Measurements from ENCODE around the gene TMEM225B. TPM values are rescaled to one million over a fixed set of nuclear protein-coding genes. Genes with fewer than 3 reads are reported as not detected.
A peak's percentile ranks its signal among the peaks of the same experiment; 100 is the strongest.
"Not testable (repeated sequence)": the region's sequence is repeated elsewhere in the genome, so short reads cannot be mapped to it uniquely, and the experiment has no call there.

TMEM225B gene
- total RNA-seq, 2 experiments from 2014 or later, result 1.0 TPM

DNA sequence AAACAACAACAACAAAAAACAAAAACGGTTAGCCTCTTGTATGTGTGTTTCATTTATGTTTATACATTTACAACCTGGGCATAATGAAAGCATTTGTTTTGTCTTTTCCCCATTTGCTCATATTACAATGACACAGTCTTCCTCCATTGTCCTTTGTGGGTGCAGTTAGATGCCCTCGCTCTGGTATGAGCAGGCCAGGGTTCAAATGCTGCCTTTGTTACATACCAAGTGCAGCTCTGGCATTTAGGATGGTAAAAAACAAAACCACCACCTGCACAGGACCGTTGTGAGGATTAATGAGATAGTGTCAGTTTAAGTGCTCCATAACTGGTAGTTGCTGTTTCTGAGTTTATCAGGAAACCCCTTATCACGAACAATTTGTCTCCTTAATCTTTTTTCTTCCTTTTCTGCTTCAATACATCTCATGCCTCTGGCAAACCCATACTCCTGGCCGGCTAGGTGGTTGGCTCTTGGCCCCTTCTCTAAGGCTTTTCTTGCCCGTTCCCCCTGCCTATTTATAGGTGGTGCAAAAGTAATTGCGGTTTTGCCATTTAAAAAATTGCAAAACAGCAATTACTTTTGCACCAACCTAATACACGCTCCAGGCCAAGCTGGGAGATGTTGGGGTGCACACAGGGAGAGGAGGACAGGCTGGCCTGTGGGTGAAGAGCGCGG lies 18.6 kb upstream of the TMEM225B start:
- H3K4me1 Mint-ChIP-seq (ENCODE audit: low read depth), result peaks cover 26% of the 10 kb centered on the region

DNA sequence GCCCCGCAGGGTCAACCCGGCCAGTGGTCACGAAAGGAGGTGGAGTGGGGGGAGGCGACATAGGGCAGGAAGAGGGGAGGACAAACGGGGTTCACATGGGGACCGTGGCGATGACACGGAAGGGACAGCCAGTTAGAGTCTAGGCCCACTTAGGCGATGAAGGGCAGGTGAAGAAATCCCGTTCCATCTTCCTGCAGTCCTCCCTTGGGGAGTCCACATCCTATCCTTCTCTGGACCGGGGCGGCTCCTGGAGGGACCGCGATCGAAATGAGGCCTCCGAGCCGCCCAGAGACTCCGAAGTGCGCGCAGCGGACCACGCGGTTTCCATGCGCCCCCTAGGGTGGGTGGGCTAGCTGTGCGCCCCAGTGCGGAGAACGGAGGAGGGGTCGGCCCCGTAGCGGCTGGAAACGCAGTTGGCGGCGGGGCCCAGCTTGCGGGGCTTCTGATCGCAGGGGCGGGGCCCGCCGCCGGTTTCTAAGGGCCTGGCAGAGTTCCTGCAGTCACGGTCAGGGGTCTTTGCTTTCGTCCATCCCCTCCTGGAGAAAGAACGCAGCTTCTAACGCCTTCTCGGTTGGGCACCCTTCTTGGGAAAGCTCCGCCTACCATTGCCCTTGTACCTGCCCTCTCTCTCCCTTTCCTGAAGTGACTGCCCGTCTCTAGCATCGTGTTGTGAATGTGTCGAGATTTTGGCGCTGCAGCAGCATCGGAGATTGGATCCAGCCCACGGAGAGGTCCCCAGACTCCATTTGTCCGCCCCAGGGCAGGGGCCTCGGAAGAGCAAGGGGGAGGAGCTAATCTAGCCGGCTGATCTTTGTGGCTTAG lies 17.9 kb upstream of the TMEM225B start:
- Mint-ChIP-seq H3K27me3 (no peaks in the 10 kb centered on the region), H3K4me1 (ENCODE audit: low read depth) (peaks cover 26% of the 10 kb centered on the region), H3K4me3 (peak overlapping the region; percentile 92), H3K27ac (peak overlapping the region; percentile 73), H3K36me3 (ENCODE audit: low read depth) (no peaks in the 10 kb centered on the region), H3K9me3 (no peaks in the 10 kb centered on the region)
- ChIA-PET CTCF (interaction anchor here (1.1 to 1.2 kb wide), 2 partner anchors 76 to 173 kb away, joined by 3 to 5 read pairs; partner anchors contain the start of gene ZKSCAN5), POLR2A (interaction anchor here (0.8 to 3.5 kb wide), 12 partner anchors 21 to 848 kb away, joined by 3 to 36 read pairs (median 4); partner anchors contain the start of genes BUD31, PDAP1, ZKSCAN1 and ZKSCAN5)
- intact Hi-C loops (cut with DNase I, micrococcal nuclease), result loop anchor here (1.0 to 5.0 kb wide), 2 partner anchors 142 to 213 kb away; partner anchors contain the start of genes CPSF4 (in 1 of the 2) and PTCD1 (in 1 of the 2)
- ATAC-seq (ENCODE audit: poor library complexity), result peak; percentile 90
- TF ChIP-seq CTCF (IDR thresholded peaks at IDR 0.05), result peak; percentile 54
- H3K4me1 ChIP-seq (ENCODE audit: insufficient read depth, low read length), result peaks cover 14% of the 10 kb centered on the region
- H3K9me3 ChIP-seq (ENCODE audit: control insufficient read depth in 1 of 2, insufficient read depth in 1 of 2, low read length in 2 of 2), result no peaks in the 10 kb centered on the region
- H3K36me3 ChIP-seq (ENCODE audit: insufficient read depth, low read length), result no peaks in the 10 kb centered on the region
- DNase-seq, result peak; percentile 32 to 78 (median 58)
- H3K27ac ChIP-seq (ENCODE audit: low read depth in 1 of 2, low read length in 2 of 2), result no peak overlapping the region
- peak overlapping the region; percentile 57 for H3K4me3 ChIP-seq (ENCODE audit: low read length)
- H3K27me3 ChIP-seq (ENCODE audit: control insufficient read depth in 1 of 2, insufficient read depth in 2 of 2, low read length in 2 of 2), result no peaks in the 10 kb centered on the region

More for the DNA sequence above, 18.6 kb upstream of the TMEM225B start:
- Histone ChIP-seq H3K27me3 (ENCODE audit: control insufficient read depth in 1 of 2, insufficient read depth in 2 of 2, low read length in 2 of 2) (no peaks in the 10 kb centered on the region), H3K9me3 (ENCODE audit: control insufficient read depth in 1 of 2, insufficient read depth in 1 of 2, low read length in 2 of 2) (no peaks in the 10 kb centered on the region), H3K36me3 (ENCODE audit: insufficient read depth, low read length) (no peaks in the 10 kb centered on the region), H3K4me3 (ENCODE audit: low read length) (peak overlapping the region; percentile 57), H3K4me1 (ENCODE audit: insufficient read depth, low read length) (peaks cover 14% of the 10 kb centered on the region), H3K27ac (ENCODE audit: low read depth in 1 of 2, low read length in 2 of 2) (no peak overlapping the region)
- intact Hi-C loops (cut with DNase I, micrococcal nuclease), result no loop called here
- Mint-ChIP-seq H3K36me3 (ENCODE audit: low read depth) (no peaks in the 10 kb centered on the region), H3K9me3 (no peaks in the 10 kb centered on the region), H3K4me3 (peak overlapping the region; percentile 92), H3K27me3 (no peaks in the 10 kb centered on the region), H3K27ac (peak overlapping the region; percentile 73)
- no peak for TF ChIP-seq CTCF (IDR thresholded peaks at IDR 0.05)
- ATAC-seq (ENCODE audit: poor library complexity) (no peak), DNase-seq (no peak)
- POLR2A ChIA-PET, result interaction anchor here (1.0 to 3.5 kb wide), 7 partner anchors 21 to 261 kb away, joined by 3 to 36 read pairs (median 6); partner anchors contain the start of genes BUD31, PDAP1, ZKSCAN5 and ZNF655
- CTCF ChIA-PET, result interaction anchor here (1.1 kb wide), 1 partner anchor 172 kb away, joined by 3 read pairs; no protein-coding TSS in a partner anchor

- DNase-seq, result not testable (repeated sequence)
- POLR2A ChIA-PET, result interaction anchor here (0.7 to 3.5 kb wide), 12 partner anchors 22 to 847 kb away, joined by 3 to 36 read pairs (median 4); partner anchors contain the start of genes BUD31, PDAP1, ZKSCAN1 and ZKSCAN5
Measured at GRCh38 chr7:99580778-99581332, 17.2 kb upstream of the TMEM225B start.

More at GRCh38 chr7:99580778-99581332, 17.2 kb upstream of the TMEM225B start:
- H3K9me3 Mint-ChIP-seq; ATAC-seq (ENCODE audit: poor library complexity); H3K36me3 Mint-ChIP-seq (ENCODE audit: low read depth); H3K27me3 Mint-ChIP-seq; H3K27me3 ChIP-seq (ENCODE audit: control insufficient read depth in 1 of 2, insufficient read depth in 2 of 2, low read length in 2 of 2); H3K27ac ChIP-seq (ENCODE audit: low read depth in 1 of 2, low read length in 2 of 2); H3K9me3 ChIP-seq (ENCODE audit: control insufficient read depth in 1 of 2, insufficient read depth in 1 of 2, low read length in 2 of 2); H3K36me3 ChIP-seq (ENCODE audit: insufficient read depth, low read length): not testable (repeated sequence)
- Histone ChIP-seq H3K4me3 (ENCODE audit: low read length) (peak overlapping the region; percentile 57), H3K4me1 (ENCODE audit: insufficient read depth, low read length) (peaks cover 14% of the 10 kb centered on the region)
- CTCF ChIA-PET, result interaction anchor here (1.1 to 1.2 kb wide), 2 partner anchors 76 to 173 kb away, joined by 3 to 5 read pairs; partner anchors contain the start of gene ZKSCAN5
- Mint-ChIP-seq H3K27ac (peak overlapping the region; percentile 73), H3K4me1 (ENCODE audit: low read depth) (peaks cover 26% of the 10 kb centered on the region), H3K4me3 (peak overlapping the region; percentile 92)
- intact Hi-C loops (cut with DNase I, micrococcal nuclease), result loop anchor here (1.0 to 5.0 kb wide), 2 partner anchors 143 to 214 kb away; partner anchors contain the start of genes CPSF4 (in 1 of the 2) and PTCD1 (in 1 of the 2)
